ENCODE measurements around the gene C16orf95. TPM values are rescaled to one million over a fixed set of nuclear protein-coding genes. Genes with fewer than 3 reads are reported as not detected.

Gene C16orf95
- total and polyA plus RNA-seq, 2 experiments from 2014 or later: 4.7 to 6.6 TPM

DNA sequence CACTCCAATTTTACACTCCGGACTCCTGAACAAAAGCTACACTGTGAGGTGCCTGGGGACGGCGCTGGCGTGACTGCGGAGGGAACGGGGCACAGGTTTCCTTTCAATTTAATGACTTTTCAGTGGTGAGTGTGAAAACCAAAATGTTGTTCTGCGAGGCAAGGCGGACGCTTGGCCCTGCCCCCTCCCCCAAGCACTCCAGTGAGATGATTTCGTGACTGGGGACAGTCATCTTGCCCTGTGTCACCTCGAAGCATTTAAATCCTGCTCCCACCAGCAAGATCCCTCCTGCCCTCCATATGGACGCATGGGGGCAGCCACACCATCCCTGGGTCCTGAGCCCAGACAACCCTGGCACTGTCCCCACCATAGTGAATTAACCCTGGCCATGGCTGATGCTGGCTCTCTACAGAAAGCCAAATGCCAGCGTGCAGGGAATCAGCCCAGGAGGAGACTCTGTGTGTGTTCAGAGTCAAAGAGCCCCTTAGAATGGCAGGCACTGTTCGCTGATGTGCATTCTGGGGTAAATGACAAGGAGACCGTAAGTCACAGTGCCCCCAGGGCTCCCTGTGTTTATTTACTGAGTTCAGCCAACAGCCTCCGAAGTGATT is 41.0 kb downstream of the C16orf95 start:
- Histone ChIP-seq H3K27ac (no peak overlapping the region), H3K79me2 (no peaks in the 10 kb centered on the region), H4K20me1 (ENCODE audit: insufficient read depth, poor library complexity, severe bottlenecking) (no peaks in the 10 kb centered on the region), H3K9me2 (replicated peaks; ENCODE audit: insufficient read depth) (no peaks in the 10 kb centered on the region), H3K27me3 (no peaks in the 10 kb centered on the region), H3K4me3 (no peak overlapping the region), H3K36me3 (replicated peaks; ENCODE audit: insufficient read depth, low read depth) (no peaks in the 10 kb centered on the region), H3K4me2 (no peak overlapping the region), H2AFZ (no peak overlapping the region), H3K9me3 (ENCODE audit: low read depth) (no peaks in the 10 kb centered on the region), H3K4me1 (ENCODE audit: insufficient read depth) (no peaks in the 10 kb centered on the region)
- DNase-seq (ENCODE audit: low spot score): no peak
- WGBS (ENCODE audit: low lambda C conversion rate, missing lambda C conversion rate): 72% methylated on average over 16 of the region's 16 CpGs
- TF ChIP-seq, protein P1, sequence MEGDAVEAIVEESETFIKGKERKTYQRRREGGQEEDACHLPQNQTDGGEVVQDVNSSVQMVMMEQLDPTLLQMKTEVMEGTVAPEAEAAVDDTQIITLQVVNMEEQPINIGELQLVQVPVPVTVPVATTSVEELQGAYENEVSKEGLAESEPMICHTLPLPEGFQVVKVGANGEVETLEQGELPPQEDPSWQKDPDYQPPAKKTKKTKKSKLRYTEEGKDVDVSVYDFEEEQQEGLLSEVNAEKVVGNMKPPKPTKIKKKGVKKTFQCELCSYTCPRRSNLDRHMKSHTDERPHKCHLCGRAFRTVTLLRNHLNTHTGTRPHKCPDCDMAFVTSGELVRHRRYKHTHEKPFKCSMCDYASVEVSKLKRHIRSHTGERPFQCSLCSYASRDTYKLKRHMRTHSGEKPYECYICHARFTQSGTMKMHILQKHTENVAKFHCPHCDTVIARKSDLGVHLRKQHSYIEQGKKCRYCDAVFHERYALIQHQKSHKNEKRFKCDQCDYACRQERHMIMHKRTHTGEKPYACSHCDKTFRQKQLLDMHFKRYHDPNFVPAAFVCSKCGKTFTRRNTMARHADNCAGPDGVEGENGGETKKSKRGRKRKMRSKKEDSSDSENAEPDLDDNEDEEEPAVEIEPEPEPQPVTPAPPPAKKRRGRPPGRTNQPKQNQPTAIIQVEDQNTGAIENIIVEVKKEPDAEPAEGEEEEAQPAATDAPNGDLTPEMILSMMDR (IDR thresholded peaks at IDR 0.05; ENCODE audit: poor library complexity): no peak
- TF ChIP-seq EZH2phosphoT487 (IDR thresholded peaks at IDR 0.05; ENCODE audit: low read depth, severe bottlenecking, unreplicated experiment): no peak
- no peak for TF ChIP-seq EZH2 (IDR thresholded peaks at IDR 0.05; ENCODE audit: borderline replicate concordance)

DNA sequence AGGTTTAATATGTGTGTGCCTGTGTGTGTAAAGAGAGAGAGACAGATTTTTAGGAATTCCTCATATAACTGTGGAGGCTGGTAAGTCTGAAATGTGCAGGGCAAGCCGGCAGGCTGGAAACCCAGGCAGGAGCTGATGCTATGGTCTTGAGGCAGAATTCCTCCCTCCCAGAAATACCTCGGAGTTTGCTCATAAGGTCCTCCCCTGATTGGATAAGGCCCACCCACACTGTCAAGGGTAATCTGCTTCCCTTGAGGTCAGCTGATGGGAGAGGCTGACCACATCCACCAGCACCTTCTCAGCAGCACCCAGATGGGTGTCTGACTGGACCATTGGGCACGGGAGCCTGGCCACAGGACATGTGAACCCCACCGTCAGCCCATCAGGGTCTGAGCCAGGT is 42.4 kb downstream of the C16orf95 start:
- WGBS (ENCODE audit: low lambda C conversion rate, missing lambda C conversion rate): 79% methylated on average over 4 of the region's 4 CpGs
- no peaks in the 10 kb centered on the region for H4K20me1 ChIP-seq (ENCODE audit: insufficient read depth, poor library complexity, severe bottlenecking)
- no peaks in the 10 kb centered on the region for H3K36me3 ChIP-seq (replicated peaks; ENCODE audit: insufficient read depth, low read depth)
- no peaks in the 10 kb centered on the region for H3K4me1 ChIP-seq (ENCODE audit: insufficient read depth)
- no peaks in the 10 kb centered on the region for H3K27me3 ChIP-seq
- H3K79me2 ChIP-seq: no peaks in the 10 kb centered on the region
- TF ChIP-seq, protein P1 (IDR thresholded peaks at IDR 0.05; ENCODE audit: poor library complexity): no peak
- TF ChIP-seq EZH2phosphoT487 (IDR thresholded peaks at IDR 0.05; ENCODE audit: low read depth, severe bottlenecking, unreplicated experiment) (no peak), EZH2 (IDR thresholded peaks at IDR 0.05; ENCODE audit: borderline replicate concordance) (no peak)
- no peaks in the 10 kb centered on the region for H3K9me3 ChIP-seq (ENCODE audit: low read depth)
- H3K4me3 ChIP-seq: no peak overlapping the region
- no peak overlapping the region for H2AFZ ChIP-seq
- H3K4me2 ChIP-seq: no peak overlapping the region
- no peak for DNase-seq (ENCODE audit: low spot score)
- no peak overlapping the region for H3K27ac ChIP-seq
- no peaks in the 10 kb centered on the region for H3K9me2 ChIP-seq (replicated peaks; ENCODE audit: insufficient read depth)

DNA sequence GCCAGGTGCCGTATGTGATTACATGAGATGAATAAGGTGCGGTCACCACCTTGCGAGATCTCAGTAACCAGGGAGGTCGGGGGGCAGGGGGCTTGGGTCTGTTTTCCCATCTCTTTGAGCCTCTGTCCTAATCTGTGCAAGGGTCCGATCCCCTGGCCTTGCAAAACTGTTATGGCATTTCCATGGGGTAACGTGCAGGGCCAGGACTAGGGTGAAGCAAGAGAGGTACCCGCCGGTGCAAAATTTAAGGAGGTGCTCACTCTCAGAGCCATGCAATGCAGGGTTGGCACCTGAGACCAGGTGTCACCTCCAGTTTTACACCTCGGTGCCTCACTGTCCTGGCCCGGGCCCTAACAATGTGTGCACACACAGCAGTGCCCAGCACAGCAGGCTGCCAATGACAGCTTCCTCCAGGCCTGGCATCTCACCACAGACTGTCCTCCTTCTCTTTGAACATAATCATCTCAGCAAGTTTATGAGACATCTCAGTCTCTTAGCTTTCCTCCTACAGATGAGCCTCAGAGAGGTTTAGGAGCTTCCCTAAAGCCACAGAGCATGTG is 43.6 kb downstream of the C16orf95 start:
- Histone ChIP-seq H3K27me3 (no peaks in the 10 kb centered on the region), H3K4me2 (no peak overlapping the region), H3K27ac (no peak overlapping the region), H3K4me1 (ENCODE audit: insufficient read depth) (no peaks in the 10 kb centered on the region), H3K9me2 (replicated peaks; ENCODE audit: insufficient read depth) (no peaks in the 10 kb centered on the region), H3K36me3 (replicated peaks; ENCODE audit: insufficient read depth, low read depth) (no peaks in the 10 kb centered on the region), H3K79me2 (no peaks in the 10 kb centered on the region), H3K4me3 (no peak overlapping the region), H4K20me1 (ENCODE audit: insufficient read depth, poor library complexity, severe bottlenecking) (no peaks in the 10 kb centered on the region), H3K9me3 (ENCODE audit: low read depth) (no peaks in the 10 kb centered on the region), H2AFZ (no peak overlapping the region)
- TF ChIP-seq, protein P1 (IDR thresholded peaks at IDR 0.05; ENCODE audit: poor library complexity): no peak
- TF ChIP-seq EZH2 (IDR thresholded peaks at IDR 0.05; ENCODE audit: borderline replicate concordance) (no peak), EZH2phosphoT487 (IDR thresholded peaks at IDR 0.05; ENCODE audit: low read depth, severe bottlenecking, unreplicated experiment) (no peak)
- DNase-seq (ENCODE audit: low spot score): no peak
- WGBS (ENCODE audit: low lambda C conversion rate, missing lambda C conversion rate): 95% methylated on average over 10 of the region's 10 CpGs

Data from hepatocyte (in vitro differentiated cells).